ENCODE data around the gene CAB39. TPM values are rescaled to one million over a fixed set of nuclear protein-coding genes. Genes with fewer than 3 reads are reported as not detected.

Gene CAB39
- total and polyA plus RNA-seq, 2 experiments from 2014 or later: 18.7 to 67.5 TPM

DNA sequence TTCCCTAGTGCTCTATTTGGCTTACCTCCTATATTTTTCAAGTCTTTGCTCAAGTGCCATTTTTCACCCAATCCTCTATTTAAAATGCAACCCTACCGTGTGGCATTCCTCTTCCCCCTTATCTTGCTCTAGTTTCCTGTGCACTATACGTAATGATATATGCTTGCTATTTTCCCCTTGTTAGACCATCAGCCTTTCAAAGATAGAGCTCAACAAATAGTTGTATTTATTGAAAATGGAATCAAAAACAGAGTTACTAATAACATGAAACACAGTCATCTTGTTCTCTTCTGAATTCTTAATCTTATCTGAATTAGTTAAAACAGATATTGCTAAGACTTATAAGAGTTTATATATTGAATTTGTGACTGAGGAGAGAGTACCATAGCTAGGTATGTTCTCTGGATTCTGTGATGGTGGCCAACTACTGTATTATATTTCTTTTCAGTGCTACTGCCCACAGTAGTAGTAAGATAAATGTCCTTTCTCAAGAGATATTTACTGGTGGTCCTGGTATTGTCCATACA, 55.3 kb downstream of the CAB39 start:
- Mint-ChIP-seq H3K4me1 (peaks cover 15% of the 10 kb centered on the region), H3K4me3 (no peak overlapping the region), H3K27ac (no peak overlapping the region), H3K9me3 (no peaks in the 10 kb centered on the region), H3K27me3 (ENCODE audit: insufficient read depth, low read depth, poor library complexity) (no peaks in the 10 kb centered on the region), H3K36me3 (ENCODE audit: low read depth) (peaks cover 23% of the 10 kb centered on the region; the same call in 2 of the 3 replicates)
- DNase-seq (ENCODE audit: low spot score) (no peak), ATAC-seq (no peak)
- Histone ChIP-seq H3K4me3 (no peak overlapping the region), H3K4me2 (no peak overlapping the region), H4K20me1 (replicated peaks; ENCODE audit: insufficient read depth) (no peaks in the 10 kb centered on the region), H3K4me1 (ENCODE audit: insufficient read depth) (peaks cover 11% of the 10 kb centered on the region; the same call in 1 of the 2 replicates), H3F3A (replicated peaks; ENCODE audit: low read depth) (no peaks in the 10 kb centered on the region), H3K36me3 (ENCODE audit: insufficient read depth) (no peaks in the 10 kb centered on the region), H3K9me2 (ENCODE audit: insufficient read depth) (no peaks in the 10 kb centered on the region), H3K79me2 (replicated peaks; ENCODE audit: insufficient read depth) (peaks cover 8% of the 10 kb centered on the region; the same call in 1 of the 2 replicates), H3K27me3 (ENCODE audit: insufficient read depth) (no peaks in the 10 kb centered on the region), H2AFZ (no peak overlapping the region), H3K27ac (ENCODE audit: low read depth) (no peak overlapping the region)
- TF ChIP-seq, protein P1, sequence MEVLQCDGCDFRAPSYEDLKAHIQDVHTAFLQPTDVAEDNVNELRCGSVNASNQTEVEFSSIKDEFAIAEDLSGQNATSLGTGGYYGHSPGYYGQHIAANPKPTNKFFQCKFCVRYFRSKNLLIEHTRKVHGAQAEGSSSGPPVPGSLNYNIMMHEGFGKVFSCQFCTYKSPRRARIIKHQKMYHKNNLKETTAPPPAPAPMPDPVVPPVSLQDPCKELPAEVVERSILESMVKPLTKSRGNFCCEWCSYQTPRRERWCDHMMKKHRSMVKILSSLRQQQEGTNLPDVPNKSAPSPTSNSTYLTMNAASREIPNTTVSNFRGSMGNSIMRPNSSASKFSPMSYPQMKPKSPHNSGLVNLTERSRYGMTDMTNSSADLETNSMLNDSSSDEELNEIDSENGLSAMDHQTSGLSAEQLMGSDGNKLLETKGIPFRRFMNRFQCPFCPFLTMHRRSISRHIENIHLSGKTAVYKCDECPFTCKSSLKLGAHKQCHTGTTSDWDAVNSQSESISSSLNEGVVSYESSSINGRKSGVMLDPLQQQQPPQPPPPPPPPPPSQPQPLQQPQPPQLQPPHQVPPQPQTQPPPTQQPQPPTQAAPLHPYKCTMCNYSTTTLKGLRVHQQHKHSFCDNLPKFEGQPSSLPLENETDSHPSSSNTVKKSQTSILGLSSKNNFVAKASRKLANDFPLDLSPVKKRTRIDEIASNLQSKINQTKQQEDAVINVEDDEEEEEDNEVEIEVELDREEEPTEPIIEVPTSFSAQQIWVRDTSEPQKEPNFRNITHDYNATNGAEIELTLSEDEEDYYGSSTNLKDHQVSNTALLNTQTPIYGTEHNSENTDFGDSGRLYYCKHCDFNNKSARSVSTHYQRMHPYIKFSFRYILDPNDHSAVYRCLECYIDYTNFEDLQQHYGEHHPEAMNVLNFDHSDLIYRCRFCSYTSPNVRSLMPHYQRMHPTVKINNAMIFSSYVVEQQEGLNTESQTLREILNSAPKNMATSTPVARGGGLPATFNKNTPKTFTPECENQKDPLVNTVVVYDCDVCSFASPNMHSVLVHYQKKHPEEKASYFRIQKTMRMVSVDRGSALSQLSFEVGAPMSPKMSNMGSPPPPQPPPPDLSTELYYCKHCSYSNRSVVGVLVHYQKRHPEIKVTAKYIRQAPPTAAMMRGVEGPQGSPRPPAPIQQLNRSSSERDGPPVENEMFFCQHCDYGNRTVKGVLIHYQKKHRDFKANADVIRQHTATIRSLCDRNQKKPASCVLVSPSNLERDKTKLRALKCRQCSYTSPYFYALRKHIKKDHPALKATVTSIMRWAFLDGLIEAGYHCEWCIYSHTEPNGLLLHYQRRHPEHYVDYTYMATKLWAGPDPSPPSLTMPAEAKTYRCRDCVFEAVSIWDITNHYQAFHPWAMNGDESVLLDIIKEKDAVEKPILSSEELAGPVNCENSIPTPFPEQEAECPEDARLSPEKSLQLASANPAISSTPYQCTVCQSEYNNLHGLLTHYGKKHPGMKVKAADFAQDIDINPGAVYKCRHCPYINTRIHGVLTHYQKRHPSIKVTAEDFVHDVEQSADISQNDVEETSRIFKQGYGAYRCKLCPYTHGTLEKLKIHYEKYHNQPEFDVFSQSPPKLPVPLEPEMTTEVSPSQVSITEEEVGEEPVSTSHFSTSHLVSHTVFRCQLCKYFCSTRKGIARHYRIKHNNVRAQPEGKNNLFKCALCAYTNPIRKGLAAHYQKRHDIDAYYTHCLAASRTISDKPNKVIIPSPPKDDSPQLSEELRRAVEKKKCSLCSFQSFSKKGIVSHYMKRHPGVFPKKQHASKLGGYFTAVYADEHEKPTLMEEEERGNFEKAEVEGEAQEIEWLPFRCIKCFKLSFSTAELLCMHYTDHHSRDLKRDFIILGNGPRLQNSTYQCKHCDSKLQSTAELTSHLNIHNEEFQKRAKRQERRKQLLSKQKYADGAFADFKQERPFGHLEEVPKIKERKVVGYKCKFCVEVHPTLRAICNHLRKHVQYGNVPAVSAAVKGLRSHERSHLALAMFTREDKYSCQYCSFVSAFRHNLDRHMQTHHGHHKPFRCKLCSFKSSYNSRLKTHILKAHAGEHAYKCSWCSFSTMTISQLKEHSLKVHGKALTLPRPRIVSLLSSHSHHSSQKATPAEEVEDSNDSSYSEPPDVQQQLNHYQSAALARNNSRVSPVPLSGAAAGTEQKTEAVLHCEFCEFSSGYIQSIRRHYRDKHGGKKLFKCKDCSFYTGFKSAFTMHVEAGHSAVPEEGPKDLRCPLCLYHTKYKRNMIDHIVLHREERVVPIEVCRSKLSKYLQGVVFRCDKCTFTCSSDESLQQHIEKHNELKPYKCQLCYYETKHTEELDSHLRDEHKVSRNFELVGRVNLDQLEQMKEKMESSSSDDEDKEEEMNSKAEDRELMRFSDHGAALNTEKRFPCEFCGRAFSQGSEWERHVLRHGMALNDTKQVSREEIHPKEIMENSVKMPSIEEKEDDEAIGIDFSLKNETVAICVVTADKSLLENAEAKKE (CRISPR knock-in tag; IDR thresholded peaks at IDR 0.05): no peak
- TF ChIP-seq EZH2phosphoT487 (IDR thresholded peaks at IDR 0.05; ENCODE audit: unreplicated experiment) (no peak), NANOG (IDR thresholded peaks at IDR 0.05; ENCODE audit: borderline replicate concordance) (no peak), POLR2AphosphoS5 (IDR thresholded peaks at IDR 0.05; ENCODE audit: low read depth) (no peak), STAT1 (IDR thresholded peaks at IDR 0.05; ENCODE audit: unreplicated experiment) (no peak), ZNF114 (CRISPR knock-in tag; IDR thresholded peaks at IDR 0.05) (no peak), JUNB (IDR thresholded peaks at IDR 0.05; ENCODE audit: unreplicated experiment) (no peak), EZH2 (IDR thresholded peaks at IDR 0.05; ENCODE audit: low read depth, unreplicated experiment) (no peak), ZNF331 (CRISPR knock-in tag; IDR thresholded peaks at IDR 0.05; ENCODE audit: low read depth) (no peak)
- TF ChIP-seq, protein P2, sequence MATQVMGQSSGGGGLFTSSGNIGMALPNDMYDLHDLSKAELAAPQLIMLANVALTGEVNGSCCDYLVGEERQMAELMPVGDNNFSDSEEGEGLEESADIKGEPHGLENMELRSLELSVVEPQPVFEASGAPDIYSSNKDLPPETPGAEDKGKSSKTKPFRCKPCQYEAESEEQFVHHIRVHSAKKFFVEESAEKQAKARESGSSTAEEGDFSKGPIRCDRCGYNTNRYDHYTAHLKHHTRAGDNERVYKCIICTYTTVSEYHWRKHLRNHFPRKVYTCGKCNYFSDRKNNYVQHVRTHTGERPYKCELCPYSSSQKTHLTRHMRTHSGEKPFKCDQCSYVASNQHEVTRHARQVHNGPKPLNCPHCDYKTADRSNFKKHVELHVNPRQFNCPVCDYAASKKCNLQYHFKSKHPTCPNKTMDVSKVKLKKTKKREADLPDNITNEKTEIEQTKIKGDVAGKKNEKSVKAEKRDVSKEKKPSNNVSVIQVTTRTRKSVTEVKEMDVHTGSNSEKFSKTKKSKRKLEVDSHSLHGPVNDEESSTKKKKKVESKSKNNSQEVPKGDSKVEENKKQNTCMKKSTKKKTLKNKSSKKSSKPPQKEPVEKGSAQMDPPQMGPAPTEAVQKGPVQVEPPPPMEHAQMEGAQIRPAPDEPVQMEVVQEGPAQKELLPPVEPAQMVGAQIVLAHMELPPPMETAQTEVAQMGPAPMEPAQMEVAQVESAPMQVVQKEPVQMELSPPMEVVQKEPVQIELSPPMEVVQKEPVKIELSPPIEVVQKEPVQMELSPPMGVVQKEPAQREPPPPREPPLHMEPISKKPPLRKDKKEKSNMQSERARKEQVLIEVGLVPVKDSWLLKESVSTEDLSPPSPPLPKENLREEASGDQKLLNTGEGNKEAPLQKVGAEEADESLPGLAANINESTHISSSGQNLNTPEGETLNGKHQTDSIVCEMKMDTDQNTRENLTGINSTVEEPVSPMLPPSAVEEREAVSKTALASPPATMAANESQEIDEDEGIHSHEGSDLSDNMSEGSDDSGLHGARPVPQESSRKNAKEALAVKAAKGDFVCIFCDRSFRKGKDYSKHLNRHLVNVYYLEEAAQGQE (IDR thresholded peaks at IDR 0.05; ENCODE audit: unreplicated experiment): no peak
